ENCODE results near the gene PHLPP1.
"Not testable (repeated sequence)": the region's sequence is repeated elsewhere in the genome, so short reads cannot be mapped to it uniquely, and the experiment has no call there.

Gene PHLPP1

GRCh38 chr18:62900132-62900883, 185.0 kb downstream of the PHLPP1 start:
- TF ChIP-seq POLR2A (IDR thresholded peaks at IDR 0.05; ENCODE audit: extremely low read depth, insufficient read length) = no peak
- TF ChIP-seq, protein P1, sequence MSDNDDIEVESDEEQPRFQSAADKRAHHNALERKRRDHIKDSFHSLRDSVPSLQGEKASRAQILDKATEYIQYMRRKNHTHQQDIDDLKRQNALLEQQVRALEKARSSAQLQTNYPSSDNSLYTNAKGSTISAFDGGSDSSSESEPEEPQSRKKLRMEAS (IDR thresholded peaks at IDR 0.05; ENCODE audit: low read depth, low read length) = no peak
- no peak for TF ChIP-seq MYC (IDR thresholded peaks at IDR 0.05; ENCODE audit: low read depth, low read length)
- no peak for TF ChIP-seq CTCF (IDR thresholded peaks at IDR 0.05; ENCODE audit: low read depth, low read length)
- no peak for DNase-seq (ENCODE audit: low read depth)
- no peak overlapping the region for H3K4me3 ChIP-seq (ENCODE audit: low read depth, low read length)

GRCh38 chr18:62902776-62903175, 187.4 kb downstream of the PHLPP1 start:
- TF ChIP-seq CTCF (IDR thresholded peaks at IDR 0.05; ENCODE audit: low read depth, low read length) = no peak
- no peak for TF ChIP-seq POLR2A (IDR thresholded peaks at IDR 0.05; ENCODE audit: extremely low read depth, insufficient read length)
- TF ChIP-seq MYC (IDR thresholded peaks at IDR 0.05; ENCODE audit: low read depth, low read length) = no peak
- TF ChIP-seq, protein P1 (IDR thresholded peaks at IDR 0.05; ENCODE audit: low read depth, low read length) = no peak
- no peak for DNase-seq (ENCODE audit: low read depth)
- H3K4me3 ChIP-seq (ENCODE audit: low read depth, low read length) = no peak overlapping the region

- DNase-seq (ENCODE audit: low read depth) = no peak
- no peak overlapping the region for H3K4me3 ChIP-seq (ENCODE audit: low read depth, low read length)
- TF ChIP-seq MYC (IDR thresholded peaks at IDR 0.05; ENCODE audit: low read depth, low read length) (no peak), POLR2A (IDR thresholded peaks at IDR 0.05; ENCODE audit: extremely low read depth, insufficient read length) (no peak), CTCF (IDR thresholded peaks at IDR 0.05; ENCODE audit: low read depth, low read length) (no peak)
- TF ChIP-seq, protein P1 (IDR thresholded peaks at IDR 0.05; ENCODE audit: low read depth, low read length) = no peak
Observed at GRCh38 chr18:62904396-62905285, 189.3 kb downstream of the PHLPP1 start.

GRCh38 chr18:62912885-62913284, 197.5 kb downstream of the PHLPP1 start:
- no peak for DNase-seq (ENCODE audit: low read depth)
- H3K4me3 ChIP-seq (ENCODE audit: low read depth, low read length) = no peak overlapping the region
- TF ChIP-seq, protein P1 (IDR thresholded peaks at IDR 0.05; ENCODE audit: low read depth, low read length) = no peak
- no peak for TF ChIP-seq CTCF (IDR thresholded peaks at IDR 0.05; ENCODE audit: low read depth, low read length)
- no peak for TF ChIP-seq MYC (IDR thresholded peaks at IDR 0.05; ENCODE audit: low read depth, low read length)

- DNase-seq (ENCODE audit: low read depth); H3K4me3 ChIP-seq (ENCODE audit: low read depth, low read length): not testable (repeated sequence)
Observed at GRCh38 chr18:62913824-62914223, 198.5 kb downstream of the PHLPP1 start.

DNA sequence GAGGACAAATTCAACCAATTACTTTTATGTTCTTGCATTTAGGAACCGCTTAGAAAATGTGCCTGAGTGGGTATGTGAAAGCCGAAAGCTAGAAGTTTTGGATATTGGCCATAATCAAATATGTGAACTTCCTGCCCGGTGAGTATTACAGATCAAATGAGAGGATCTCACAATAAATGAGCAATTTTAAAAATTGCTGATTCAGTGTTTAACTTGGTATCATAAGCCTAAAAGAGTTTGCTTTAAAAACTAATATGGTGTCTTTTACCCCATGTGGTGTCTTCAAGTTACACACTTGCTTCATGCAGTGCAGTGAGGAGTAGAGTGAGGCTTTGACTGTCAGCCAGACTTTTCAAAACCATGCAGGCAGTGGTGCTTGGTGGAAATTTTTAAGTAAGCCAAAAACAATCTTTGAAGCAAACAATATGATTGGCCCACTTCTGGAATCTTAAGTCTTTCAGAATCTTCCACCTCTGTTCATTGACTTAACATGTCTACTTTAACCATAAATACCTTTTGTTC, 199.6 kb downstream of the PHLPP1 start:
- no peak for DNase-seq (ENCODE audit: low read depth)
- no peak overlapping the region for H3K4me3 ChIP-seq (ENCODE audit: low read depth, low read length)
- TF ChIP-seq MYC (IDR thresholded peaks at IDR 0.05; ENCODE audit: low read depth, low read length) (no peak), POLR2A (IDR thresholded peaks at IDR 0.05; ENCODE audit: extremely low read depth, insufficient read length) (no peak), CTCF (IDR thresholded peaks at IDR 0.05; ENCODE audit: low read depth, low read length) (no peak)
- TF ChIP-seq, protein P1 (IDR thresholded peaks at IDR 0.05; ENCODE audit: low read depth, low read length) = no peak

Measured in NB4 (cell line).